ENCODE results near the gene DAPK1.

DNA sequence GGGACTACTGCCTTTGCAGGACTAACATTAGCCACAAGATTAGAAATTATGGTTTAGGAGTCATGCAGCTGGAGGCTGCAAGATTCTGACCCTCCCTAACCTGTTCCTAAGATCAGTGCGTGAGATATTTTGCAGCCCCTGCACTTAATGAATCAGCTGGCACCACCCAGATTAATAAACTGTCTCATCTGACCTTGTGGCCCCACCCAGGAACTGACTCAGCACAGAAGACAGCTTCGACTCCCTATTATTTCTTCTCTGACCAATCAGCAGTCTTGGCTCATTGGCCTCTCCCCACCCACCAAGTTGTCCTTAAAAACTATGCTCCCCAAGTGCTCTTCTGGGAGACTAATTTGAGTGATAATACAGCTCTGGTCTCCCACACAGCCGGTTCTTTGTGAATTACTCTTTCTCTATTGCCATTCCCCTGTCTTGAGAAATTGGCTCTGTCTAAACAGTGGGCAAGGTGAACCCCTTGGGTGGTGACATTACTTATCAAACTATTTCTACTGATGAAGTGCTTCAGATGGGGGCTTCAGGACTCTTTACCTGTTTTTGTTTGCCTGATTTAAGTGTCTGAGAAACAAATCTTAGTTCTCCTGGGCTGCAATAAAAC, 245.3 kb downstream of the DAPK1 start:
- TF ChIP-seq YY1 (IDR thresholded peaks at IDR 0.05; ENCODE audit: low read depth) (no peak), POLR2AphosphoS5 (IDR thresholded peaks at IDR 0.05; ENCODE audit: low read depth, low read length) (no peak), FOSL2 (IDR thresholded peaks at IDR 0.05; ENCODE audit: borderline replicate concordance, low read depth) (no peak), JUND (IDR thresholded peaks at IDR 0.05) (no peak)

Measured in SK-N-SH (cell line).